Activated CD4-positive, alpha-beta T cell treated with anti-CD3 and anti-CD28 coated beads, Interleukin-2, amount 50 U/mL, for 4 hours (primary cell): ENCODE measurements around the gene CDC20.
"Not testable (repeated sequence)": the region's sequence is repeated elsewhere in the genome, so short reads cannot be mapped to it uniquely, and the experiment has no call there.

ENCODE experiments used
- DNase-seq, 2 experiments: peaks; one replicate each; pipeline ENCODE4 v3.0.0-alpha.2; 2020

The CDC20 gene

GRCh38 chr1:43383449-43383848, 24.7 kb downstream of the CDC20 start:
- no peak for DNase-seq

GRCh38 chr1:43386676-43387075, 27.9 kb downstream of the CDC20 start:
- no peak for DNase-seq

- DNase-seq: no peak
Measured at GRCh38 chr1:43387976-43388599, 29.3 kb downstream of the CDC20 start.

- DNase-seq: no peak
Measured at GRCh38 chr1:43388613-43389012, 29.8 kb downstream of the CDC20 start.

GRCh38 chr1:43389326-43390313, 30.8 kb downstream of the CDC20 start, which contains the start of the genes MED8 and SZT2:
Gene MED8 (minus strand): TSS chr1:43389800. CDS start chr1:43389764, 36 bp downstream.
Gene SZT2 (plus strand): TSS chr1:43389899. CDS start chr1:43389969, 70 bp downstream.
- peak; percentile 91 to 93 for DNase-seq

GRCh38 chr1:43392702-43393101, 33.9 kb downstream of the CDC20 start:
- no peak for DNase-seq

- no peak for DNase-seq
Measured at GRCh38 chr1:43395523-43395922, 36.7 kb downstream of the CDC20 start.

GRCh38 chr1:43396059-43396458, 37.3 kb downstream of the CDC20 start:
- DNase-seq: no peak

GRCh38 chr1:43398227-43398626, 39.4 kb downstream of the CDC20 start:
- no peak for DNase-seq

- not testable (repeated sequence) for DNase-seq
Measured at GRCh38 chr1:43400441-43400840, 41.7 kb downstream of the CDC20 start.

- no peak for DNase-seq
Measured at GRCh38 chr1:43402089-43402865, 43.5 kb downstream of the CDC20 start.

- no peak for DNase-seq
Measured at GRCh38 chr1:43404353-43404752, 45.6 kb downstream of the CDC20 start.

GRCh38 chr1:43405219-43405875, 46.6 kb downstream of the CDC20 start:
- DNase-seq: no peak

- DNase-seq: no peak
Measured at GRCh38 chr1:43405876-43406234, 47.1 kb downstream of the CDC20 start.

- no peak for DNase-seq
Measured at GRCh38 chr1:43410571-43410970, 51.8 kb downstream of the CDC20 start.
